Amniotic stem cell (primary cell): ENCODE data around the gene TXNRD2.

Experiments used
- DNase-seq: peaks from one replicate; lab custom pipeline; 2025; lab: John Stamatoyannopoulos, UW

TXNRD2 gene

DNA sequence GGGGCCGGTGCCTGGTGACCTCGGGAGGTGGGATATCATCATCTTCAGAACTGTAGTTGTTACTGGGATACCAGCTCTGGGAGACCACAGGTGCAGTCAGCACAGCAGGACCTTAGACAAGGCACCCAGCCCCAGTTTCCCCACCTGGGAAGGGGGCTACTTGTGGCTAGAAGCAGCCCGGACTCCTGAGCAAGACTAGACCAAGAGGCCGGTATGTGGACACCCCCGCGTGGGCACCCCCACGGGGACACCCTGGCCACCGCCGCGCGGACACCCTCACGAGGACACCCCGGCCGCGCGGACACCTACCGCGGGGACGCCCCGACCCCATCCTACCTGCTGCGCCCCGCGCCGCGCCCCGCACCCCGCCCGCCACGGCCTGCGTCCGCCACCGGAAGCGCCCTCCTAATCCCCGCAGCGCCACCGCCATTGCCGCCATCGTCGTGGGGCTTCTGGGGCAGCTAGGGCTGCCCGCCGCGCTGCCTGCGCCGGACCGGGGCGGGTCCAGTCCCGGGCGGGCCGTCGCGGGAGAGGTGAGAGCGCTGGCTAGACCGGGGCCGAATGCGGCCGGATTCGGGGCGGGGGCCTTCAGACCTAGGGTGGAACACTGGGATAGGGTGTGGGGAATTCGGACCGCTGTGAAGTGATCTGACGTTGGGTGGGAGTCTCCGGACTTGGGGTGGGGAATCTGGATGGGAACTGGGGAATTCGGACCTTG is at the start of gene TXNRD2, which contains the start of gene COMT:
TSS of gene TXNRD2 (minus strand) at position 454 of the 718 bp plus-strand sequence. CDS start at position 439, 15 bp downstream.
TSS of gene COMT (plus strand) at position 408 of the 718 bp plus-strand sequence. CDS start 20,755 bp downstream, outside the sequence.
- DNase-seq = no peak

DNA sequence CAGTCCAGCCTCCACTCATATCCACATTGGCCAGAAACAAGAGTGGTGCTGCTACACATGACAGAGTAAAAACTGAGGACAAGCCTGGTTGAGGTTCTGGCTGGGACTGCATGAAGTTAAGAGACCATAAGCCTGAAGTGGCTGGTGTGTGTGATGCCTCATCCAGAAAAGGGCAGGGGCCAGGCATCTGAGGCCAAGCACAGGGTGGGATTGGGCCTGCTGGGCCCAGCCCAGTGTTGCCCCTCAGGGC is 49.7 kb upstream of the TXNRD2 start:
- no peak for DNase-seq

DNA sequence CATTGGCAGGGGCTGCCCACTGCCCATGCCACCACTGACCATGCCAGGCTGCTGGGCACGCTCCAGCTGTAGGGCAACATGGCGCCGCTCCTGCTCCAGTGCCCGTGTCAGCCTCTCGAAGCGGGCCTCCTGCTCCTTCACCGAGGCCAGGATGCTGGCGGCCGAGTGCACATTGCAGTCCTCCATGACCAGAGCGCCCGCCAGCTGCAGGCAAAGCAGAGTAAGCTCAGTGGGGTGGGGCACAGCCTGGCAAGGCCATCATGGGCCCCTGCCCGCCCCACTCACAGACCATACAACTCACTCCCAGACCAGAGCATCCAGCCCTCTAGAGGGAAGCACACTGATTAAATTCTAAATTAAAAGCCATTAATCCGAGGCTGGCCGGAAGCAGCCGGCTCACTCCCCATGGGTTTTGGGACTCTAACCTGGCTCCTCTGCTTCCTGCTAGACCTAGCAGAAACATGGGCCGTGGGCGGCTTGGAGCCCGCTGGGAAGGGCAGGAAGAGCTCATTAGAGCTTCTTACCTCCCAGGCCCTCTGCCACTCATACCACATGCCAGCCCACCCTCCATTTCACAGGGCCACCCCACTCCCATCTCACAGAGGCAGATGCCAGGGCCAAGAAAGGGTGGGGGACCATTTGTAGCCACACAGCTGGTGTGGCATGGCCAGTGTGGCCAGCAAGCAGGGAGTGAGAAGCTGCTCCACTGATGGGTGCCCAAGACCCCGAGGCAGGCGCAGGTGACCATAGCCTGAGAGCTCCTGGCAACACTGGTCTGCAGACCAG is 49.2 kb upstream of the TXNRD2 start:
- no peak for DNase-seq

DNA sequence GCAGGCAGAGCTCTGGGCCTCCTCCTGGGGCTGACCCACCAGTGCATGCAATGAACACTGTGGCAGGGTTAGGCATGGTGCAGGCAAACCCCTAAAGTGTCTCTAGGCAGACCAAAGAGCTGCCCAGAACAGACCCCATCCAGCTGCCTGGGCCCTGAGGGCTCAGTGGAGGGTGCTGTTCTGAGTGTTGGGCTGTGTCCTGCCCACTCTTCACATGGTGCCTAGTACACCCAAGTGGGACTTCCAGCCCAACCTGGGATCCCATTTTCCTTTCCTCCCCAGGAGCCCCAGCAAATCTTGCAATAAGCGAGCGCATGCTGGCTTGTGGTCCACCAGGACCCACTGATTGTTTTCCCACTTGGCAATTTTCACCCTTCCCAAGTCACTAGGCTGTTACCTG is 48.6 kb upstream of the TXNRD2 start:
- DNase-seq = no peak

DNA sequence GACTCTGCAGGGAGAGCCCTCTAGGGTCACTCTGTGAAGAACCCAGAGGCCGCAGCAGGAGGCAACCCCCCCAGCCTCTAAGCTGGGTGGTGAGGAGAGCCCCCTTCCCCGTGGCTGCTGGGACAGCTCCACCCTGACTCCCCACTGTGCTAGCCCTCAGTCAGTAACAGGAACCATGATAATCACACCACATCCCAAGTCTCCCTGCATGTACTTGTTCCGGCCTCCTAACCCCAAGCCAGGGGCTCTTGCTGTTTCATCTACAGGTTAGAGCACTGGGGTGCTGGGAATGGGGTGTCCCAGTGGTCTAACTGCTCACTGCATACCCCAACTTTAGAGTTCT is 48.1 kb upstream of the TXNRD2 start:
- DNase-seq = no peak

DNA sequence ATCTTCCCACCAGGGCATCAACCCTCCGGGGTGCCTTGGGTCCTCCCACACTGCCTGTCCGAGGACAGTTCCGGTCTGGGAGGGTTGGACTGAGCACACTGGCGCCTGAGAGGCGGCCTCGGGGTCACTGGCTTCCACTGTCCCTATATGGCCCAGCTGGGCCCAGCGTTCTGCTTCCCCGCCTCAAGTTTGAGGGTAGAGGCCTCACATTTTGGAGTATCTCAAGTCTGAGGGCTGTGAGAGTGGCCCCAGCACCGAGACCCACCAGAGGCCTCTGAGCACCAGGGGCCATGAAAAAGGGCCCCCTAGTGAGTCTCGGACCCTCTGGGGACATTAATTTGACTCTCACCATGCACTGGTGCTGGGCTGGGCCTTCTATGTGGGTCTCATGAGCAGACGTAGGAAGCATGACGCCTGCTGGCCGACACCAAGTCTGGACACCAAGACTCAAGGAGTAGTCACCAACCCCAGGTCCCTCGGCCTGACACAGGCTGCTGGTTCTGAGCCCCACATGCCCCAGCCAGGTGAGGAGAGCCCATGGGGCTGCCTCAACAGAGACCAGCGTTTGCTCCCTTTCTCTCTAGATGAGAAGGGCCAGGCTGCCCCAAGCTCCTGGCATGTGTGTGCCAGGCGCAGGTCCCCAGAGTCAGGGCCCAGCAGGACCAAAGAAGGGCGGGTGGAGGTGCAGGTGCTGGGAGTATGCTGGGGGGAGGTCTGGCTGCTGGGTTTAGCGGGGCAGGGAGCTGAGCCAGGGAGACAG is 47.5 kb upstream of the TXNRD2 start:
- no peak for DNase-seq

DNA sequence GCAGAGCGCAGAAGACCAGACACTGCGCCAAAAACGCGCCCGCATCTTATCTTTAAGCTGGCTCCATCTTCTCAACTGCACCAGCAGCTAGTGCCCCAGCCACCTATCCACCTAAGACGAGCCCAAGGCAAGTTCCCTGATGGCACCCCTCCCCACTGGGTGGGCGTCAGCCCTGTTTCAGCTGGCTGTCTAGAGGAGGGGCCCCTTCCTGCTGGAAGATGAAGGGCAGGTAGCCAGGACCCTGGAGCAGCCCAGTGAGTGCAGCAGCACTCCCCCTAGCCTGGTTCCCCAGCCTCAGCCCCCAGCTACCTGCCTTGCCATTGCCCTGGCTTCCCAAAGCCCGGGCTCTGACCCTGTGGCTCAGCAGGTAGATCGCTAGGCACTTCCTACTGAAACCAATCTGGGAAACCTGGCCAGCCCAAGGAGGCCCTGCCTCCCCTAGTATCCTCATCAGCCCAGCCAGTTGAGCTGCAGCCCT is 46.8 kb upstream of the TXNRD2 start:
- DNase-seq = no peak

DNA sequence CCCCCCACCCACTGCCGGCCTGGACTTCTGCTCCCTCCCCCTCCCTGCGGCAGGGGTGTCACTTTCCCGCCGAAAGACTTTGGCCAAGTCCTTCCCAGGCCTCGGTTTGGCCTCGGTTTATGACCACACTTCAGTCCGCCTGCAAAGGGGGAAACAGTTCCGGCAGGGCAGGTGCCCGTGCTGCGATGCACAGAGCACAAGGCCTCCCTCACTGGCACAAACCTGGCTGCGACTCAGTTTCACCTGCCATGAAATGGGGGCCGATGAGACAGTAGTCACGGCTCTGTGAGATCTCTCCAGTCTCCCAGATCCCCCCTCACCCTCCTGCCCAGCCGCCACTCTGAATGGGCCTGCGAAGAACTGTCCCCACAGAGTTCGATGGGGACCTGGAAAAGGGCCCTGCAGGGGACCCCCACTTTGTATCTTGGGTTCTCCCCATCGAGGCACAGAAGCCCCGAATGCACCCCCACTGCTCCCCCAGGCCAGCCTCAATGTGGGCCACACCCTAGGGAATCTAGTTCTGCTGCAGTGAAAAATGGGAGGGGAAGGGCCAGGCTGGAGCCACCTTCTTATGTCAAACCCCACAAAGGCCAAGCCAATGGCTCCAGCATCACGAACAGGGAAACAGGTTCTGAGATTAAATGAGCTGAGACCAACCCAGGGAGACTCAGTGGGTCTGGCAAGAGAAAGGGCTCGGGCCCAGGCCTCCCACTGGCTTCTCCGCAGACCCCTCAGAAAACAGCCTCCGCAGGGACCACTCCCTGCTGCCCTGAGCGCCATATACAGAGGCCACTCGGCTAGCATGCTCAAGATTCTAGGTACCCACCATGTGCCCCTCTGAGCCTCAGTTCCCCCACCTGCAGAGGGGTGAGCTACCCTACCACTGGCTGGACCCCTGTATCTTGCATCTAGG is 46.0 kb upstream of the TXNRD2 start:
- no peak for DNase-seq

DNA sequence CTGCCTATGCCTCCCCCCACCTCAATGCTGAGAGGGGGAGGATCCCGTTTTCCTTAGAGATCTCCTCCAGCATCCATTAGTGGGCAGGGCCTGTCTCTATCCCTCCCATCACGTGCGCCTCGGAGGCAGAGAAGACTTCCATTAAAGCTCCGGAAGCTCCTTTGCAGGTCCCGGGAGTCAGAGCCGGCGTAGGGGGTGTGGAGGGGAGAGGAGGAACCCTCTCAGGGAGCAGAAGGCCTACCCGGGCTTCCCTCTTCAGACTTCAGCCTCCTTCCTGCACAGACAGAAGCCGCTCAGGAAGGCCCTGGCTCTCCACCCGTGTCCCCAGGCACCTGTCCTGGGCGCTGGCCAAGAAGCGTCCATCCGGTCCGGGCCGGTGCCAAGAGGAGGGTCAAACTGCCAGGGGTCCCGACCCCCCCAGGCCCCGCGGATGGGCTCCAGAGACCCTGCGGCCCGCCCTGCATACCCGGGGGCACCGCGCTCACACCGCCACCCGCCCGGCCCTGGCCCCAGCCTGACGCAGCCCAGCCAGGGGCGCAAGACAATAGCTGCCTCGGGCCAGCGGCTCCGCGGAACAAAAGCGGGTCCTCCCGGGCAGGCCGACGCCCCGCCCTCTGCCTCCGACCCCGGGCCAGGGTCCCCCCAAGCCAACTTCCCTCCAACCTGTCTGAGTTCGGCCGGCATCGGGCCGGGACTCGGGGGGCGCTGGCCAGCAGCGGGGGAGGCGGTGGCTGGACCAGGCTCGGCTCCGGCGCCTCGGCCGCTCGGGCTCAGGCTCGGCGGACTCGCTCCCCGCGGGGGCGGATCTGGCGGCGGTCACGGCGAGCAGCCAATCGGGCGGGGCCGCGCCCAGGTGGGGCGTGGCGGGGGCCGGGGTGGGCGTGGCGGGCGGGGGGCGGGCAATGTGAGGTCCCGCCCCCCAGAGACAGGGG is 45.1 kb upstream of the TXNRD2 start:
- DNase-seq = peak; percentile 35

DNA sequence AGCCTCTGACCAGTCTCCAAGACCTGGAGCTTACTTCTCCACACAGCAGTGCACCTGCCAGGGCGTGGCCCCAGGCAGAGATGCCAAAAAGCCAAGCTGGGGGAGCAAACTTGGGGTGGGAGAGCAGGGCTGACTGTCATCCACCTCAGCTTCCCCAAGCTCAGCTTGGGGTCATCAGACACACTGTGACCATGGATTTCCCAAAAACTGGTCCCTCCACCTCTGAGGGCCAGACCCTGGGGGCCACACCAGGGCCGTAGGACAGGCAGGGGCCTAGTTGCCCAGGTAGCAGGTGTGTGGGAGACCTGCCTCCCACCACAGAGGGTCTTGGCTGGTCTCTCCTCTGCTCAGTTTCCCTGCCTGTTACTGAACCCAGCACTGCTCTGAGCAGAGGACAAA is 44.4 kb upstream of the TXNRD2 start:
- no peak for DNase-seq

DNA sequence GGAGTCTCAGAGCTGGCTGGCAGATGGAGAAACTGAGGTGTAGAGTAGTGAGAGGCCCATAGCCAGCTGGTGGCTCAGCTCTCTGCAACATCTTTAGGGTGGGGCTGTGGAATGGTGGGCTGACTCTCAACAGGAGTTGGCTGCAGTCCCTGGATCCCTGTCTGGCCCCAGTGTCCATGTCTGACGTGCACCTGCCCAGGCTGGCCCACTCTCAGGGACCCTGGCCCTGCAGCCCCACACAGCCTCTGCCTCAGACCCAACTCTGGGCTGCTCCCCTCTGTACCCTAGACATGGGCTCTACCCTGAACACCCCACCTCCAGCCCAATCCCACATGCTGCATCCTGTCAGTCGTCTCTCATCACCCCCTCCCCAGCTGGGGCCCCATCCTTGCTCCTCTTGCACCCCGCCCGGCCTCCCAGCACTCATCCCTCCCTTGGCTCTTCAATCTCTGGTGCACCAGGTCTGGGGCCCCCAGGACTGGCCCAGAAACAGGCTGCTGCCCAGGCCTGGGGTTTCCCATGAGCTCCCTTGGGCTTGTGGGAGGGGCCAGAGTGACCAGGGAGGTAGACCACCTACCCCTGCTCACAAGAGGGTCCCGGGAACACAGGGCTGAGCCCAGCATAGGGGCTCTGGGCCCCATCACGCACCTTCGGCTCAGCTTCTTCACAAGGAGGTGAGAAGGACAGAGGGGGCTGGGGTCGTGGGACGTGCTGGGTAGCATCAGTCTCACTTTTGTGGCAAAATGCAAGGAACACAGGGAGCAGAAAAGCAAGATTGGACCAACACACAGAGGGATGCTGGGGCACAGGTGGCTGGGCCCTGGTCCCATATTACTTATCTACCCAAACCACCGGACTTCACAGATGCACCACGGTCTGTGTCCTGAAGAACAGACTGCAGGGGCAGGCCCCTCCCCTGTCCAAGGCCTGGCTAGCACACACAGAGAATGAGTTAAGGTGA is 43.5 kb upstream of the TXNRD2 start:
- DNase-seq = no peak

DNA sequence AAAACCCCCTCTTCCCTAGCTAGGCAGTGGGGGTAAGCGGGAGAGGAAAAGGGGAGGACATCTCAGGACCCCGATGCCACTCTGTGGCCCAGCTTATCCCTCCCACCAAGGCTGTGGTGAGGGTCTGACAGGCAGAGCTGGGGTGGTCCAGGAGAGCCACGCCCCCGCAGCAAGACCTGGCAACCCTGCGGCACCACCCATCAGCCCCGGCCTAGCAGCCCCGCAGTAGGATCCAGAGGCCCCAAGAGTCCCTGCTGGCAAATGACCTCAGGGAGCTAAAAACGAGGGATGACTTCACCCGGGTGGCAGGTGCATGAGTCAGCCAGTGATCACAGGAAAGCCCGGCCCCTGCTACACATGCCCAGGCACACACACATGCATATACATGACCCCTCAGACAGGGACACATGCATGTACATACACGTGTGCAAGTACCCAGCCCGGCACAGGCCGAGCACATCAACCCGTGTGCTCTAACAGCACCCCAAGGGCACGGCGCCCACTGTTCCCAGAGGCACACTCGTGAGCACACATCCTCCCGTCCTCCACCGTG is 42.7 kb upstream of the TXNRD2 start:
- peak; percentile 20 for DNase-seq

DNA sequence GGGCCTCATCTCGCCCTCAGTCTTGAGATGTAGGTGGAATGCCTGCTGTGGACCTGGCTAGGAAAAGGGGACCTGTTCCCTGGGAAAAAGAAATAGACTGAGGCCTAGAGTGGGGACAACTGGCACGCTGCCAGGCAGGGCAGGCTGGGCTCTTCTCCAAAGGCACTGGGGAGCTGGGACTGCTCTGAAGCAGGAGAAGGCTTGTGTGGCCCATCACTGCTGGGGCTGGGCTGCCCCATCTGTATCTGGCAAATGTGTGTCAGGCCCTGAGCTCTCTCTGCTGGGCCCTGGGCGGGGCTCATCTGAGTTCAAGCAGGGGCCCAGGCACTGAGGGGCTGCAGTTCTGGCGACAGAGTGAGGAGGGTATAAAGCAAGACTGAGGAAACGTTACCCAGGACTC is 42.1 kb upstream of the TXNRD2 start:
- DNase-seq = no peak

DNA sequence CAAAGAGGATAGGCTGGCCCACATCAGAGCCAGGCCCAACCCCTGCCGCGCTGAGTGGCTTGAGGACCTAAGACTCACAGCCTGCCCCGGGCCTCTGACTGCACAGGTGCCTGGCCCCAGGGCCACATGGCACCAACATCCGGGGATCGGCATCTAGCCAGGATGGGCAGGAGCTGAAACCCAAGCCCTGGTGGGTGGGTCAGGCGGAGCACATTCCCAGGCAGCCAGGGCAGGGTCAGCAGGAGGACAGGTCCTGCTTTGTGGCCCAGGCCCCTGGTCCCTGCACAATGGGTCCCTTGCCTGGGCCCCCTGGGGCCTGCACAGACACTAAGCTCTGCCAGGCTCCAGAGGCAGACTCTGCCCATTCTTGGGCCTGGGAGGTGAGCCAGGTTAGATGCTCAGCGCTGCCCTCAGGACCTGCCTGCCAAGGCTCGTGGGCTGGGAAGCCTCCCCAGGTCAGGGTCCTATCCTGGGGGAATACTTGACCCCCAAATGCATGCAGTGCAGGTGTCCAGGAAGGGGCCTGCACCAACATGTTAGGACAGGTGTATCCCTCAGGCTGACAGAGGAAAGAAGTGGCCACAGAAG is 41.5 kb upstream of the TXNRD2 start:
- no peak for DNase-seq

DNA sequence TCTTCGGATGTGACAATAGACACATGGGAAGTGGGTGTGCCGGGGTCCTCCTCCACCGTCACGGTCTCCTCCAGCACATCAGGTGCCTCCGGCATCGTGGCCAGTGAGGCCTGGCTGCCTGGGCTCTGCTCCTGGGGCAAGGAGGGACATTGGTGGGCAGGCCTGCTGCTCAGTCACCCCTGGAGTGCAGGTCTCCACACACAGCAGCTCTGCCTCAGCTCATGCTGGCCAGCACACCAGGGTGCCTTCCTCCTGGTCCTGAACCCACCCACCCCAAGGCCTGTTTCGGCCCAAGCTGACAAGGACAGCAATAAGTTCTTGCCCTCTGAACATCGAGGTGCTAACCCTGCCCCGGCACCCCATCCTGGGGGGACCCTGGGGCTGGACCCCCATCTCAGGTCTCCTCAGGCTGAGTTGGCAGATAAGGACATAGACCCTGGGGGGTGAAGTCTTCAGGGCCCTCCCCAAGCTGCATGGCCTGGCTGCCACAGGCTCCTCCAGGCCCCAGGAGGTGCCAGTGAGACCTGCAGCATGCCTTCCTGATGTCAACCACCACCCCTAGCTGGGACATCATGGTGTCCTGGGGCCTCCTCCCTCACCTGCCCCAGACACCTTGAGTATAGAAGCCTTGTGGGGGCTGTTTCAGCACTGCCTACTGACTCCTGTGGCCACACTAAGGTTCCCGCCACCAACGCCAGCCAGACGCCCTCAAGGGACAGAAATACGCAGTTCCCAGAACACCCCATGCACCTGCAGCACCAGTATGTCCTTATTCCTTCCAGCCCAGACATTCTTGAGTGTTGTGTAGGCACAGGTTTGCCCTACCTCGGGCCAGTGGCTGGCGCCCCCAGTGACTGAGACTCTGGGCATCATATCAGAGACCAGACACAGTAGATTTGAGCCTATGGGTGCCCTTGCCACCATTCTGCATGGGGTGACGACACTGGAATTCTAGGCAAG is 40.6 kb upstream of the TXNRD2 start:
- DNase-seq = no peak

DNA sequence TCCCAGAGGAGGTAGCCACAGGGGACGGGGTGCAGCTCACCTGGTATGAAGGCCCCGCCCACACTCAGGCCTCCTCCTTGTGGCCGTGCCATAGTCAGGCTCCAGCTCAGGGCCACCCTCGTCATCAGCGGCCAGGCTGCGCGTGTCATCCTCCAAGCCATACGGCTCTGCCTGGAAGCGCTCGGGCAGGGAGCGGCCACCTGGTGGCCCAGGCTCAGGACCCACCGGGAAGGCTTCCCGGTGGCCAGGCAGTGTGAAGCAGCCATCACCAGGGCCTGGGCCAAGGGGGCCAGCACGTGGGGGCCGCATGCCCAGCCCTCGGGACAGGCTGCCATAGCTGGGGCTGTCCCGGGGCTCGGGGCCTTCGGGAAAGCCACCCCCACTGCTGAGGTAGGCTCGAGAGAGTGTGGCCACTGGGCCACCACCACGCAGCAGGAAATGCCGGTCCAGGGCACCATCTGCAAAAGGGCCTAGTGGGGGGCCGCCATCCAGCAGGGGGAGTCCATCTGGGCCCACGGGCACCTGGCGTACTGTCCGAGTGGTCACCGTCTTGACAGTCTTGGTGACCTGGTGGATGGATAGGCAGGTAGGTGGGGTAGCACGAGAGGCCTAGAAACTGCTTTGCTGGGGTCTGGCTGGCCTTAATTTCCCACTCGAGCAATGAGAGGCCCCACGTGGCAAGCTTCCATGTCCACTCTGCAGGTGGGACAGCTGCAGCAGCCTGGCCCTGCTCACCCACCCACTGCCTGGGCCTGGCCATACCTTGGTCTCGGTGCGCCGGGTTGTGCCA is 39.7 kb upstream of the TXNRD2 start:
- no peak for DNase-seq

DNA sequence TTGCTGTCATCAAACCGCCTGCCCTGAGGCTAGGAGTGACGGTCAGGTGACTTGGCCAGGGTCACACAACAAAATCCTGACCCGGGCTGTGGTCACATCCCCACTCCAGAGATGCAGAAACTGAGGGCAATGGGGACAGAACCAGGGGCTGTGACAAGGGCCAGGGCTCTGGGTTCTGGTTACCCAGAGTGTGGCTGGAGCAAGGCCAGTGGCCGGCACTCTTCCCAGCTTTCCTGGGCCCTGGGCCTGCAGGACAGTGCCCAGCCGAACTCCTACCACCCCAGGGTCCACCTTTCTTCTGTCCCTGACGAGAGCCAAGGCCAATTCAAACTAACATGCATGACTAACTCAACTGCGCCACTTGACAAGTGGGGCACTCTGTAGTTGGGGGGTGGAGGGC is 39.1 kb upstream of the TXNRD2 start:
- no peak for DNase-seq
